Measurements from ENCODE around the gene HDAC11. TPM values are rescaled to one million over a fixed set of nuclear protein-coding genes. Genes with fewer than 3 reads are reported as not detected.
"Not testable (repeated sequence)": the region's sequence is repeated elsewhere in the genome, so short reads cannot be mapped to it uniquely, and the experiment has no call there.

Gene HDAC11
- polyA plus RNA-seq, 5 donors = 14.8 to 21.5 (median 19.1) TPM

GRCh38 chr3:13492048-13492447 is 11.9 kb downstream of the HDAC11 start:
- no peak for DNase-seq

- no peak for DNase-seq
Observed at GRCh38 chr3:13492976-13493866, 13.1 kb downstream of the HDAC11 start.

GRCh38 chr3:13493867-13494441 is 13.8 kb downstream of the HDAC11 start:
- no peak for DNase-seq

- DNase-seq = no peak
Observed at GRCh38 chr3:13494463-13495350, 14.6 kb downstream of the HDAC11 start.

DNA sequence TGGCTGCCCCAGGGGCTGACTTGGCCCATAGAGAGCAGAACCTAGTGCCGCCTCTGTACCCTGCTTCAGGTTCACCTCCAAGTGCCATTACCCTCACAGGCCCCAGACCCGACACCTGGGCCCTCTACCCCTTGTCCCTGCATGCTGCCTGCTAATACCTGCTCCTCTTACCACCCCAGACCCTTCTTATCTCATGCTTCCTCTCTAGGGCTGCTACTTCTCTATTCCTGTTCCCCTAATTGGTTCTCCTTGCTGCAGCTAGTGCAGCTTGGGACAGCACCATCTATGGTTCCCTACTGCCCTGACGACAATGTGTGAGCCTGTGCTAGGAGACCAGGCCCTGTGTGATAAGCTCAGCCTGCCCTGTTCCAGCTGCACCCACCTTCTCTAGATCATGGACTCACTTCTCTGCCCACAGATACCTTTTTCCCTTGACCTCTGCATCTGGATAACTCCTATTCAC is 15.3 kb downstream of the HDAC11 start:
- no peak for DNase-seq

GRCh38 chr3:13495921-13496723 is 16.0 kb downstream of the HDAC11 start:
- peak; percentile 68 to 83 for DNase-seq

- no peak for DNase-seq
Observed at GRCh38 chr3:13496879-13497278, 16.8 kb downstream of the HDAC11 start.

- no peak for DNase-seq
Observed at GRCh38 chr3:13497386-13497785, 17.3 kb downstream of the HDAC11 start.

DNA sequence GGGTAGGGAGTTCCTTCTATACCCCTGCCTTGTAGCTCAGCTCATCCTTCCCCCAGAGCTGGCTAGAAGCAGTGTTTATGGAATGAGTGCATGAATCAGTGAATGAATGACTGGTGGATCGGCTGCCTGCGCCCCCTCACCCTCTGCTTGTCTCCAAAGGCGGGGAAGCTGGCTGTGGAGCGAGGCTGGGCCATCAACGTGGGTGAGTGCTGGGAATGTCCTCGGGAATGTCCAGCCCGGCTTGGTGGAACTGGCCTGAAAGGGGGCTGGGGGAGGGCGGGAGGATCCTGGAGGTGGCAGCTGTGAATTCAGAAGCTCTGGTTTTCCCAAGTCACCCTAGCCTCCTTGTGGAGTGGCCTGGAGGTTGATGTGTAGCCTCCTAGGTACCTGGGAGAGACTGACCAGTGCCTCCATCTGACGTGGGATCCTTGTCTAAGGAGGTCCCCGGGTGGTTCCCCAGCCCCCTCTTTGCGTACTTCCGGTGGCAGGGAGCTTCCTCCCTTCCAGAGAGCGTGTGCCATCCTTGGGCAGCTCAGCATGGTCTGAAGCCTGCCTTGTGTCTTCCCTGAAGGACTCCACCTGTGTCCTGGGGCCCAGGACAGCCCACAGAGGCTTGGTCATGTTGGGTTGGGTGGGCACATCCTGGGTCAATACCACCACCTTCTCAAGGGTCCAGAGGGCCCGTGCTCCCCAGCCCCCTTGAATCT is 18.4 kb downstream of the HDAC11 start:
- DNase-seq = no peak

GRCh38 chr3:13499246-13499645 is 19.1 kb downstream of the HDAC11 start:
- DNase-seq = not testable (repeated sequence)

GRCh38 chr3:13500133-13500885 is 20.2 kb downstream of the HDAC11 start:
- DNase-seq = no peak

- no peak for DNase-seq
Observed at GRCh38 chr3:13501056-13501455, 20.9 kb downstream of the HDAC11 start.

DNA sequence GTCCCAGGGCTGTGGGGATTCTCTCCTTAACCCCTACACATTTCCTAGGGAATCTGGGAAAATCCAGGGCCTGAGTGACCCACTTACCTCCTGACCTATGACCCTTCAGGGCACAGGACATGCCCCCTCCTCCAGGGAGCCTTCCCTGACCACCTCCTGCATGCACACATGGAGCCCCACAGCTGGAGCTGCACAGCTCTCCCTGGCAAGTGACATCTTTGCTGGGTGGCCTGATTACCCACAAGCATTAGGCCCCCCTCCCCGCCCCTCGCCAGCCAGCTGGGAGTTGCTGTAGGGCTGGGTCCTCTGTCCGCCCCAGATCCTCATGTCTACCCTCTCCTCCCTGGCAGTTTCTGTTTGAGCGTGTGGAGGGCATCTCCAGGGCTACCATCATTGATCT is 21.4 kb downstream of the HDAC11 start:
- DNase-seq = no peak

DNA sequence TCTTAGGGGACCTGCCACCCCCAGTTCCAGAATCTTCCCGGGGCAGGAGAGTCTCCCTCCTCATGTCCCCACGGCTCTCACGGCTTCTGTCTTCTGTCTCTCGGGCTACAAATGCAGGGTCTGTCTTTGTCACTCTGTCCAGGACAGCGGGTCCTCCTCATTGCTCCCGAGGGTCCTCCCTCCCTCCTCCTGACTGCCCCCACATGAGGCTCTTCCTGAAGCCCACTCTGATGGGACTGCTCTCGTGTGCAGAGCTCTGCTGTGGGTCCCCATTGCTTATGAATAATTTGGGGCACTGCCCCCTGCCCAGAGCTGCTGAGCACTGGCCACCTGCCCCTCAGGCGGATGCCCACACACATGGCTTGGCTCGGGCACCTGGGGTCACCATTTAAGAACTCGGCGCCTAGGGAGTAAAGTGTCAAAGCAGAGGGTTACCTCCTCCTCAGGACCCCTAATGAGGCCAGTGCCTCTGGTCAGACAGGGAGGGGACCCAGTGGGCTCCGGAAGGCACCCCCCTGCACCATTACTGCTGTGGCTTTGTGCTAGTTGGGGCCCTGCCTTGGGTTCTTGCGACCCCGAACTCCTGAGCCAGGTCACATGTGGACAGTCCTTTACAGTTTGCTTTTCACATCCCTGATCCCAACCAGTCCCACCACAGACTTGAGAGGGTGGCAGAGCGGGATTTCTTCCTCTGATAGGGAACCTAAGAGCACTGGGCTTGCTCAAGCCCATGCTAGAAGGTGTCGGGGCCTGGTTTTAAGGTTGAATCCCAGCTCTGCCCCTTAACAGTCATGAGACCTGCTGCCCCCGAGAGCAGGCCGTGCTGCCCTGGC is 22.1 kb downstream of the HDAC11 start:
- no peak for DNase-seq

DNA sequence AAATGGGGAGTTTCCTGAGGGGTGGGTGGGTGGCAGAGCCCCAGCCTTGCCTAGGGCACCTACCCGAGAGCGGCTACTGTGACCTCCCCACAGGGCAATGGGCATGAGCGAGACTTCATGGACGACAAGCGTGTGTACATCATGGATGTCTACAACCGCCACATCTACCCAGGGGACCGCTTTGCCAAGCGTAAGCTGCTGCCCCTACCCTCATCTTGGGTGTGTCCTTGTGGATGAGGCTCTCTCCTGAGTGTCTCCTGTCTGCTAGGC is 22.6 kb downstream of the HDAC11 start:
- DNase-seq = no peak

GRCh38 chr3:13504161-13504831 is 24.2 kb downstream of the HDAC11 start:
- DNase-seq = no peak

GRCh38 chr3:13505147-13506130 is 25.3 kb downstream of the HDAC11 start:
- DNase-seq = no peak

All from right lung (tissue), 5 donors.